HUES64 (cell line): ENCODE results near the gene RPS16. TPM values are rescaled to one million over a fixed set of nuclear protein-coding genes. Genes with fewer than 3 reads are reported as not detected.
"Not testable (repeated sequence)": the region's sequence is repeated elsewhere in the genome, so short reads cannot be mapped to it uniquely, and the experiment has no call there.

Source experiments
- H3K27ac ChIP-seq: 2 replicates; pipeline ENCODE4 v1.7.0; 2013; ENCODE audit warnings: low read depth, low read length, inconsistent platforms
- H3K27me3 ChIP-seq: 2 replicates; pipeline ENCODE4 v1.6.1; 2013; ENCODE audit warnings: mild to moderate bottlenecking, low read length; ENCODE audit not compliant: insufficient read depth
- H3K36me3 ChIP-seq: 2 replicates; pipeline ENCODE4 v1.6.1; 2013; ENCODE audit warnings: mild to moderate bottlenecking, low read length; ENCODE audit not compliant: insufficient read depth
- H3K4me1 ChIP-seq: 2 replicates; pipeline ENCODE4 v1.6.1; 2013; ENCODE audit warnings: mild to moderate bottlenecking, low read length, moderate library complexity; ENCODE audit not compliant: insufficient read depth
- H3K4me3 ChIP-seq: 2 replicates; pipeline ENCODE4 v1.5.1; 2013; ENCODE audit warnings: mild to moderate bottlenecking, low read length, moderate library complexity
- H3K9ac ChIP-seq: 2 replicates; pipeline ENCODE4 v1.6.1; 2013; ENCODE audit warnings: mild to moderate bottlenecking, low read depth, low read length
- H3K9me3 ChIP-seq: 2 replicates; pipeline ENCODE4 v1.6.1; 2013; ENCODE audit warnings: low read depth, low read length; ENCODE audit not compliant: insufficient read depth
- WGBS: fragments of 150-250, 120-280 bp; methylation state at CpG from one replicate; pipeline ENCODE4 v1.1.7; 2013; ENCODE audit warnings: missing lambda C conversion rate; 5-methylcytosine and 5-hydroxymethylcytosine counted together
- polyA plus RNA-seq, 2 experiments: library from polyadenylated mRNA; stranded (reverse); fragments of 50-300 nt; gene quantifications; one replicate each; pipeline ENCODE4 v1.2.3, GENCODE V29; 2013

The RPS16 gene
- polyA plus RNA-seq (2013, experiment 1 of 2), result 2,127 TPM
- 2,103 TPM for polyA plus RNA-seq (2013, experiment 2 of 2)

DNA sequence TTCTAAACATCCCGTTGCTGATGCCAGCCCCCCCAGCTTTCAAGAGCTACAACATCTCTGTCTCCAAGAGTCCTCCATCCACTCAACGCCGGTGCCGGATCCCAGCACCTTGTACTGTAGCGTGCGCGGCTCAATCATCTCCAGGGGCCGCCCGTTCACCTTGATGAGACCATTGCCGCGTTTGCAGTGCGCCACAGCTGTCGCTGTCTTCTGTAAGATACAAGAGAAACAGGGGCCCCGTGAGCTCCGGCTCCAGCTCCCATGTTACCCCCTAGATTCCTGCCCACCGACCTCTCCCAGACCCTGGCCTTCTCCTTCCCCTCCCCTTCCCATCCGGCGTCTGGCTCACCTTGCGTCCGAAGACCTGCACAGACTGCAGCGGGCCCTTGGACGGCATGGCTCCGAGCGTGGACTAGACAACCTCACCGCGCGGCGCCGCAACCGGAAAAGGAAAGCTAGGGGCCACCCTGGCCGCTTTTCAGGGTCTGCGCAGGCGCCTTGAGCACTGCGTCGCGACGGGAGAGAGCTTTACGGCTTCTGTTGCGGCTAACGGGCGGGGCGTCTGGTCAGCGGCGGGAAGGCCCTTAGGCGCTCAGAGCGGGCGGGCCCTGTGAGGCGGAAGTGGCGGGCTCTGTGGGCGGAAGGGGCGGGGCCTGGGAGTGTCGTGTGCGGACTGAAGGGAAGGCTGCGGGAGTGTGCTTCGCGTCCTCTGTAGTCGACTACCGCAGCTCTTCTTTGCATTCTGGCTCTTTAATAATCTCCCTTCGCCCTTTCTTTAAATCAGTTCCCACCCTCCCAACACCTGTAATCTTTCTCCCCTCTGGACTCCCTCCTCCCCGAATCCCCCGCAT, at the start of gene RPS16:
Gene RPS16, minus strand, starts transcription at position 451 of the 851 bp plus-strand sequence. Its CDS starts 54 bp downstream, at position 397.
- Histone ChIP-seq H3K27ac (peak within 1 kb of the TSS; percentile 74), H3K9me3 (no peaks in the 10 kb centered on the region), H3K36me3 (peaks cover 33% of the 10 kb centered on the region), H3K27me3 (no peaks in the 10 kb centered on the region), H3K4me3 (peak within 1 kb of the TSS; percentile 87), H3K4me1 (peaks cover 12% of the 10 kb centered on the region), H3K9ac (peak within 1 kb of the TSS; percentile 99)
- under 1% methylated on average over 61 of the region's 61 CpGs for WGBS

- Histone ChIP-seq H3K36me3 (peaks cover 54% of the 10 kb centered on the region), H3K27me3 (no peaks in the 10 kb centered on the region), H3K4me3 (no peak overlapping the region), H3K4me1 (0 out of 2 replicates have a peak, but pooled peaks cover 7% of the 10 kb centered on the region), H3K9me3 (no peaks in the 10 kb centered on the region), H3K9ac (no peak overlapping the region), H3K27ac (no peak overlapping the region)
- WGBS, result 100% methylated on average over 5 of the region's 6 CpGs
These were observed 47.4 kb upstream of the RPS16 start for GRCh38 chr19:39483141-39483540.

DNA sequence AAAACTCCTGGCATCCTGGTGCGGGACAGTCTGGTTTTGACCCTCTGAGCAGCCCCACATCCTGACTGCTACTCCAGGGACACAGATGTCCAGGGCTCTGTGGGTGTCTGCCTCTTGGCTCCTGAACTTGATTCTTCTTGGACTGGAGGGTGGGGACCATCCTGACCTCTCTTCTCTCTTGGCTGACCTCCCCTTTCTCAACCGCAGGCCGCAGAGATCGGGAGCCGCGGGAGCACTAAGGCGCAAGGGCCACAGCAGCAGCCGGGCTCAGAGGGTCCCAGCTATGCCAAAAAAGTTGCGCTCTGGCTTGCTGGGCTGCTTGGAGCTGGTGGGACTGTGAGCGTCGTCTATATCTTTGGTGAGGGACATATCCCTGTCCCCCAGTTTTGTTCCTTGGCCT, 45.9 kb upstream of the RPS16 start:
- Histone ChIP-seq H3K36me3 (peaks cover 44% of the 10 kb centered on the region), H3K9me3 (no peaks in the 10 kb centered on the region), H3K27ac (peak overlapping the region; percentile 18; the same call in 1 of the 2 replicates), H3K27me3 (no peaks in the 10 kb centered on the region), H3K9ac (peak overlapping the region; percentile 98), H3K4me1 (0 out of 2 replicates have a peak, but pooled peaks cover 7% of the 10 kb centered on the region), H3K4me3 (peak overlapping the region; percentile 86)
- WGBS, result 87% methylated on average over 11 of the region's 11 CpGs

DNA sequence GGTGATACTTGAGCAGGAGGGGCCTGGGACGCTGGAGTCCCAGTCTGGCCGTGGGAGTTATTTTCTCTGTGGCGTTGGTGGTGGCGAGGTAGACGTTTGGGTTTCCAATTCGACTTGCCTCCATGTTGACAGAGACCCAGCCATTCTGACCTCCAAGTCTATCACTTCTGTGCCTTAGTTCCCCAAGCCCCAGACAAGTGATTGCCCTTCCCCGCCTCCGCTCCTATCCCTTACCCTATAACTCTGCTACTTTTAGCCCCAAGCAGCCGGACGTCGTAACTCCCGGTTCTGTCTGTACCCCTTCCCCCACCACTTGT, 45.4 kb upstream of the RPS16 start:
- Histone ChIP-seq H3K4me1 (0 out of 2 replicates have a peak, but pooled peaks cover 7% of the 10 kb centered on the region), H3K36me3 (peaks cover 44% of the 10 kb centered on the region), H3K27ac (peak overlapping the region; percentile 95), H3K27me3 (no peaks in the 10 kb centered on the region), H3K9me3 (no peaks in the 10 kb centered on the region), H3K4me3 (peak overlapping the region; percentile 86), H3K9ac (peak overlapping the region; percentile 98)
- WGBS, result 2% methylated on average over 12 of the region's 12 CpGs

DNA sequence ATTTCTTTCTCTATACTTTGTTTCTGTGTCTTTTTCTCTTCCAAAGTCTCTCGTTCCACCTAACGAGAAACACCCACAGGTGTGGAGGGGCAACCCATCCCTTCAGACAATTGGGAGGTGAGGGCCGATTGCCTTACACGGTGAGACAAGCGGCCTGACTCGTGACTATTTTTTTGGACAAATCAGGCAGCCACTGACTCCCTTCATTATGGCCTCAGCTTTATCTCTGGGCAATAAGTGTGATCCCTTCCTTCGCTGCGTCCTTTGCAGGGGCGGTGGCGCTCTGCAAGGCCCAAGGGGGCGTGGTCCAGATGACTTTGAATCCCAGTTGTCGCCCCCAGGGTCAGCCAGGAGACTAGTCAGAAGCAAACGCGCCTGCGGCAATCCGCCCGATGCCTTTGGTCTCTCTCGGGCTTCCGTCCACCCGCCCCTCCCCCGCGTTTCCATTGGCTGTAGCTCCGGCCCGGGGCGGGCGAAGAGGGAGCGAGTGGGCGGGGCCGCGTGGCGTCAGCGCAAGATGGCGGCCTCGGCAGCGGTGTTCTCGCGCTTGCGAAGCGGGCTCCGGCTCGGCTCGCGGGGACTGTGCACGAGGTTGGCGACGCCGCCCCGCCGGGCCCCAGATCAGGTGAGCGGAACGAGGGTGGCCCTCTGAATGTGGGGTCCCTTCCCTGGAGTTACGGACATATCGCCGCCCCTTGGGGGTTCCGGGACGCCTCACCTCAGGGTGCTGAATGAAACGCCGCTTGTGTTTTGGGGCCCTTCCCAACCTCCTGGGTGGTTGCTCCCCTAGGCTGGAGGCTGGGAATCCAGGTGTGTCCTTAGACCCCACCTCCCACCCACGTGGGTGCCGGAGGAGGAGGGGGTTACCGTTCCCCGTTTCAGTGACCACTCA, 44.8 kb upstream of the RPS16 start, which contains the start of gene TIMM50:
Gene TIMM50, plus strand, starts transcription at position 502 of the 892 bp plus-strand sequence. Its CDS starts 16 bp downstream, at position 518.
- Histone ChIP-seq H3K4me3 (peak within 1 kb of the TSS; percentile 86), H3K9me3 (no peaks in the 10 kb centered on the region), H3K9ac (peak within 1 kb of the TSS; percentile 98), H3K27ac (peak within 1 kb of the TSS; percentile 95), H3K27me3 (no peaks in the 10 kb centered on the region), H3K36me3 (peaks cover 44% of the 10 kb centered on the region), H3K4me1 (0 out of 2 replicates have a peak, but pooled peaks cover 7% of the 10 kb centered on the region)
- 3% methylated on average over 62 of the region's 62 CpGs for WGBS

- Histone ChIP-seq H3K4me3 (peak overlapping the region; percentile 86), H3K27ac (no peak overlapping the region; the same call in 1 of the 2 replicates), H3K9ac (peak overlapping the region; percentile 19; the same call in 1 of the 2 replicates), H3K9me3 (no peaks in the 10 kb centered on the region), H3K4me1 (0 out of 2 replicates have a peak, but pooled peaks cover 7% of the 10 kb centered on the region), H3K36me3 (peaks cover 42% of the 10 kb centered on the region), H3K27me3 (no peaks in the 10 kb centered on the region)
- 74% methylated on average over 10 of the region's 10 CpGs for WGBS
These were observed 44.2 kb upstream of the RPS16 start for GRCh38 chr19:39479916-39480315.

DNA sequence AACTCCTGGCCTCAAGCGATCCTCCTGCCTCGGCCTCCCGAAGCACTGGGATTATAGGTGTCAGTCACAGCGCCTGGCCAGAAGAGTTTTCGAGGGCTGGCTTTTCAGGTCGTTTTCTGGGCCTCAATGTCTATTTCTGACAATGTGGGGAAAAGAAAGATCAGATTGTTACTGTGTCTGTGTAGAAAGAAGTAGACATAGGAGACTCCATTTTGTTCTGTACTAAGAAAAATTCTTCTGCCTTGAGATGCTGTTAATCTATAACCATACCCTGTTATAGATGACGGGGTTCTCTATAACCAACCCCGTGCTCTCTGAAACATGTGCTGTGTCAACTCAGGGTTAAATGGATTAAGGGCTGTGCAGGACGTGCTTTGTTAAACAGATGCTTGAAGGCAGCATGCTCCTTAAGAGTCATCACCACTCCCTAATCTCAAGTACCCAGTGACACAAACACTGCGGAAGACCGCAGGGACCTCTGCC, 43.6 kb upstream of the RPS16 start:
- peaks cover 43% of the 10 kb centered on the region for H3K36me3 ChIP-seq
- H3K9ac ChIP-seq, H3K4me1 ChIP-seq, H3K27me3 ChIP-seq, H3K9me3 ChIP-seq, H3K4me3 ChIP-seq, H3K27ac ChIP-seq: not testable (repeated sequence)
- WGBS, result 73% methylated on average over 11 of the region's 11 CpGs

DNA sequence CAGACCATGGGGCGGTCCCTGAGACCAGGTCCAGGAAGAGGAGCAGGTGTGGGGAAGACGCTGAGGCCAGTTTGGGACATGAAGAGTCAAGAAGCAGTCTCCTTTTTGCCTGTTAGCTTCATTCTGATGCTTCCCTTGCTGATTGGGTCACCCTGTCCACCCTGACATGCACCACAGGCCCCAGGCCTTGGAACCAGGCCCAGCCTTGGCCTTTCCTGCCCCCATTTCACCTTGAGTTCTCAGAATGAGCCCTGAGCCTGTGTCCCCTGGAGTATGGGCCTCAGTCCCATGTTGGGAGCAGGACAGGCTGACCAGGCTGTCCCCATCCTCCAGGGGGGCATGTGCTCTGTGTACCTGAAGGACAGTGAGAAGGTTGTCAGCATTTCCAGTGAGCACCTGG, 40.0 kb upstream of the RPS16 start:
- Histone ChIP-seq H3K9ac (no peak overlapping the region), H3K4me1 (0 out of 2 replicates have a peak, but pooled peaks cover 7% of the 10 kb centered on the region), H3K4me3 (no peak overlapping the region), H3K9me3 (no peaks in the 10 kb centered on the region), H3K36me3 (peaks cover 57% of the 10 kb centered on the region), H3K27me3 (no peaks in the 10 kb centered on the region), H3K27ac (no peak overlapping the region)
- 95% methylated on average over 2 of the region's 2 CpGs for WGBS

GRCh38 chr19:39474139-39474620, 38.4 kb upstream of the RPS16 start:
- no peaks in the 10 kb centered on the region for H3K4me1 ChIP-seq
- H3K4me3 ChIP-seq, result no peak overlapping the region
- no peaks in the 10 kb centered on the region for H3K9me3 ChIP-seq
- 69% methylated on average over 9 of the region's 9 CpGs for WGBS
- no peaks in the 10 kb centered on the region for H3K27me3 ChIP-seq
- no peak overlapping the region for H3K9ac ChIP-seq
- no peak overlapping the region for H3K27ac ChIP-seq
- H3K36me3 ChIP-seq, result peaks cover 72% of the 10 kb centered on the region

- H3K27me3 ChIP-seq, result no peaks in the 10 kb centered on the region
- H3K9me3 ChIP-seq, result no peaks in the 10 kb centered on the region
- H3K27ac ChIP-seq, result no peak overlapping the region
- peaks cover 79% of the 10 kb centered on the region for H3K36me3 ChIP-seq
- WGBS, result 94% methylated on average over 10 of the region's 11 CpGs
- H3K4me3 ChIP-seq, result no peak overlapping the region
- H3K9ac ChIP-seq, result no peak overlapping the region
- no peaks in the 10 kb centered on the region for H3K4me1 ChIP-seq
These were observed 37.8 kb upstream of the RPS16 start for GRCh38 chr19:39473443-39473960.
